ENCODE measurements around the gene ACBD6.

The ACBD6 gene

DNA sequence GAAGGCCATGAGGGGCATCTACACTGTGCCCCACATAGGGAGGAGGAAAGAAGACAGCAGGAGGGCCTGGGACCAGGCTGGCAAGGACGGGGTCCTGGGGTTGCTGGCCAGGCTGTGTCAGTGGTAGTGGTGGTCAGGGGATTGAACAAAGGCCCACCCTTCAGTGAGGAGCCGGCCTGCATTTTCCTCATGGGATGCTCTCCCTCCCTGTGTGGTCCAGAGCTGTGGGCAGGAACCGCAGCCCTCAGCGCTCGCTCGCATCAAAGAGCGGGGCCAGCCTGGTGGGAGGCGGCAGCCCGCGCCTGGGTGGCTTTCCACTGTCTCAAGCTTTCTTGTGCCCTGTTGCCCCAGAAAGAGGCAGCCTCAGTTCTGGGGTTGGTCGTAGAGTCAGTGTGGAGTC lies 247.5 kb downstream of the ACBD6 start:
- WGBS, 2 experiments (ENCODE audit: insufficient coverage in 2 of 2): 86 to 87% methylated on average over 11 of the region's 11 CpGs
- peaks cover 9% of the 10 kb centered on the region for H3K4me1 ChIP-seq (ENCODE audit: control insufficient read depth, insufficient read depth, low read length, poor library complexity, severe bottlenecking)
- H3K4me3 ChIP-seq (ENCODE audit: extremely low read depth, insufficient read depth, low read length, poor library complexity, severe bottlenecking): no peak overlapping the region
- no peaks in the 10 kb centered on the region for H3K9me3 ChIP-seq (ENCODE audit: control insufficient read depth, low read length)
- H3K27ac ChIP-seq (ENCODE audit: low read depth, low read length, severe bottlenecking): no peak overlapping the region
- H3K36me3 ChIP-seq (ENCODE audit: control insufficient read depth, insufficient read depth, low read length): no peaks in the 10 kb centered on the region

DNA sequence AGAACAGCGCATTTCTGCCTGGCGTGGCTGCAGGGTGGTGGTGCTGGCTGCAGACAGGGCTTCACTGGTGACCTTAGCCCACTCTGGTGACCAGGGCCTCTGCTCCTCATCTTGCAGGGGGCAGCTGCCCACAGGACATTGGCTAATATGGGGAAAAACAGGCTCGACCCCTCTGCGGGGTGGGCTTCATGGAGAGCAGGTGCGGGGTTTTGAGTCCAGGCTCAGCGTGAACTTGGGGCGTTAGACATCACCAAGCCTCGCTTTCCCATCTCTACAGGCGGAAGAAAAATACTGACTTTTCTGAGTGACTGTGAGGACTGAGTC lies 247.9 kb downstream of the ACBD6 start:
- Histone ChIP-seq H3K4me3 (ENCODE audit: extremely low read depth, insufficient read depth, low read length, poor library complexity, severe bottlenecking) (no peak overlapping the region), H3K36me3 (ENCODE audit: control insufficient read depth, insufficient read depth, low read length) (no peaks in the 10 kb centered on the region), H3K27ac (ENCODE audit: low read depth, low read length, severe bottlenecking) (no peak overlapping the region), H3K4me1 (ENCODE audit: control insufficient read depth, insufficient read depth, low read length, poor library complexity, severe bottlenecking) (peaks cover 11% of the 10 kb centered on the region), H3K9me3 (ENCODE audit: control insufficient read depth, low read length) (no peaks in the 10 kb centered on the region)
- WGBS, 2 experiments (ENCODE audit: insufficient coverage in 2 of 2): 89 to 94% methylated on average over 6 to 7 of the region's 9 CpGs

DNA sequence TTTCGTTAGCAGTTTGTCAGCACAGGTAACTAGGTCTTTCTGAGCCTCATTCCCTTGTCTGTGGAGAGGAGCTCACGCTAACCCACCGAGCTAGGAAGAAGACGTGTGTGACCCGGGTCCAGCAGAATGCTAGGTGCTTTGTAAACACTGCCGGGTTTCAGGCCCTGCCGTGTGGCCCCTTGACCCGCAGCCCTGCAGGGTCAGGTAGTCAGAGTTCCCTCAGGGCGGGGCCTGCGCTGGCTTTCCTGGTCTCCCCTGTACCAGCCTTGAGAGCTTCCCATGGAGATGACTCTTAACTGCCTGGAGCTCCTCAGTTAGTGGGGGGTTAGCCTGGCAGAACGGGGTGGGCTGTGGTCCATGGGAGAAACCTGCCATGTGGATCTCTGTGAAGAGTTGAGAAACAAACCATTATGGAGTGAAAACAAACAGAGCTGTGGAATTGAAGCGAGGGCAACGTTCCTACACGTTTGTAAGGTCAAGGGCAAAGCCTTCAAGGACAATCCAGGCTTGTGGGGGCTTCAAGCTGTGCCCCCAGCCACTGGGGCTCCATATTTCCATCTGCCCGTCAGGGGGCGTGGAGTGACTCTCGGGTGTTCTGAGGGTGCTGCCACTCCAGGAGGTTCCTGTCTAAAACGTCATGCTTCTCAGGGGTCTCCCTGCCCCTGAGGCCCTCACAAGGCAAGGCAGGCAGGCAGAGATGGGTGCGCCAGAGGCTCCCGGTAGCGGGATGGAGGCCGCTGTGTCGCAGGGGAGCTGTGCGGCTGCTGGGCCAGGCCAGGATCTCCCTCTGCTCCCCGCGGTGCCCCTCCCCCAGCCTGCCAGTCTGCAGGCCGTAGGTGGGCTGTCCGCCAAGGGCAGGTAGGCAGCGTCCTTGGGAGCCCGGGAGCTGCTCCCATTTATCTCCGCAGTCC lies 248.5 kb downstream of the ACBD6 start:
- H3K27ac ChIP-seq (ENCODE audit: low read depth, low read length, severe bottlenecking): no peak overlapping the region
- no peaks in the 10 kb centered on the region for H3K9me3 ChIP-seq (ENCODE audit: control insufficient read depth, low read length)
- peaks cover 11% of the 10 kb centered on the region for H3K4me1 ChIP-seq (ENCODE audit: control insufficient read depth, insufficient read depth, low read length, poor library complexity, severe bottlenecking)
- no peak overlapping the region for H3K4me3 ChIP-seq (ENCODE audit: extremely low read depth, insufficient read depth, low read length, poor library complexity, severe bottlenecking)
- 88% methylated on average over 28 to 31 of the region's 31 CpGs for WGBS, 2 experiments (ENCODE audit: insufficient coverage in 2 of 2)
- H3K36me3 ChIP-seq (ENCODE audit: control insufficient read depth, insufficient read depth, low read length): no peaks in the 10 kb centered on the region

DNA sequence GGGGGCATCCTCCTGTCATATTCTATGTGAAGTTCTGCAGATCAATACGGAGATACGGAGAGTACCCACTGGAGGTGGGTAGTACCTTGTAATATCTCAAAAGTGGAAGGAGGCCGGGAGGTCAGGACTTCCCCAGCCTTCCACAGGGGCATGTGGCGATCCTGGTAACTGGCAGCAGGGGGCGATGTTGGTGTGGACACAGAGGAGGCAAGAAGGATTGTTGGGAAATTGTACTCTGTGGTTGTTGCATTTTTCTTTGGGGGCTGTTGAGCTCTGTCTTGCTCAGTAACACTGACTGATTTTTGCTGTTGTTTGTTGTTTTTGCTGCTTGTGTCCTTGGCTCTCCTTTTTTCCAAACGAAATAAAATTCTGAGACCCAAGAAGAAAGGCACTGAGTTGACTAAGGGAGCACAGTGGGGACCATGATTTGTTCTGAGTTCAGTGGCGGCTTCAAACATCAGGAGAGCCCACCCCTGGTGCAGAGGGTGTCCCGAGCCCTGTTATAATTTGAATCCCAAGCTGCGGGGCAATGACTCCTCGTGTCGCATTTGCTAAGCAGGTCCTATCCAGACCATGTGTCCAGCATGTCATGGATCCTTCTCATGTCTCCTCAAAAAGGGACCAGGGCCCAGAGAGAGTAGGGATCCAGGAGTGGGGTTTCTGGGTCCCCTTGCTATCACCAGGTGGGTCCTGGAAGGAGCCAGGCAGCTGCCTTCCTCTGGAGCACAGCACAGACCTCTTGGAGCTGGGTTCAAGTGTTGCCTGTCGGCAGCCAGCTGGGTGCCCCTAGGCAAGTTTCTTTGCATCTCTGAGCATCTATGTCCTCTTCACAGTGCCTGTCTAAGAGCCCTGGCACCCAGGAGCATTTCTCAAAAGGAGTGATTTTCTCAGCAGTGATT lies 249.5 kb downstream of the ACBD6 start:
- Histone ChIP-seq H3K36me3 (ENCODE audit: control insufficient read depth, insufficient read depth, low read length) (no peaks in the 10 kb centered on the region), H3K9me3 (ENCODE audit: control insufficient read depth, low read length) (no peaks in the 10 kb centered on the region), H3K4me3 (ENCODE audit: extremely low read depth, insufficient read depth, low read length, poor library complexity, severe bottlenecking) (no peak overlapping the region), H3K27ac (ENCODE audit: low read depth, low read length, severe bottlenecking) (no peak overlapping the region), H3K4me1 (ENCODE audit: control insufficient read depth, insufficient read depth, low read length, poor library complexity, severe bottlenecking) (peaks cover 11% of the 10 kb centered on the region)
- whole genome bisulfite sequencing, 2 experiments (ENCODE audit: insufficient coverage in 2 of 2): 38 to 58% methylated on average over 7 to 10 of the region's 12 CpGs

DNA sequence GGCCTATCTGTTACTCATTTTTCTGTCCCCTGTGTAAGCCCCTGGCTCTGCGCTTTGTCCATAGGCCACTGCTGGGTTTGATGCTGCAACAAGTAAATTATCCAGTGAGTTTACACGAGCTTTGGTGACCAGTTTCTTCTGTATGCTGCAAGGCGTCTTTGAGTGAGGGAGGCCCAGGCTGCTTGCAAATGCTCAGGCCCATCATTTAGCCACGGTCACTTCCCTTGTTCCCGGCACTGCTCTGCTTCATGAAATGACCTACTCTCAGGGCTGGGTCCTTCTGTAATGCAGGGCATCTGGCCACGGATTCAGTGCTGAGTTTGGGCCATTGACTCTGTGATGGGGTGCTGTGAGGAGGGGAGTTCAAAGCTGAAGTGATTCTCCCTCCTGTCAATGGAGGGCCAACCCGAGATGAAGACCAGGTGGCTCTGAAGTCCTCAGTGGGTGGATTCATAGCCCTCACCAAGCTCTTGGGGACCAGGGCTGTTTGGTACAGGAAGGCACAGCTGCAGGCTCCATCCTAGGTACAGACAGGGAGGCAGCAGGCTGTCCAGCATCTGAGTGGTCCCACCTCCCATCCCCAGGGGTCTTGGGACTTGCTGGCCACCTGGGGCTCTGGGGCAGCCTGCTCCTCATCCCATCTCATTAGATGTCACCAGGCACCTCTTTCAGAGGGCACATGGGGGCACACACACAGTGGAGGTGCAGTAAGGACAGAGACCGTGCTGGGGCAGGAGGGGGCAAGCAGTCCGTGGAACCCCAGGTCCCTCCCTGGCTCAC lies 250.7 kb downstream of the ACBD6 start:
- Histone ChIP-seq H3K4me1 (ENCODE audit: control insufficient read depth, insufficient read depth, low read length, poor library complexity, severe bottlenecking) (peaks cover 11% of the 10 kb centered on the region), H3K36me3 (ENCODE audit: control insufficient read depth, insufficient read depth, low read length) (no peaks in the 10 kb centered on the region), H3K27ac (ENCODE audit: low read depth, low read length, severe bottlenecking) (no peak overlapping the region), H3K9me3 (ENCODE audit: control insufficient read depth, low read length) (no peaks in the 10 kb centered on the region), H3K4me3 (ENCODE audit: extremely low read depth, insufficient read depth, low read length, poor library complexity, severe bottlenecking) (no peak overlapping the region)
- 82 to 86% methylated on average over 4 to 9 of the region's 9 CpGs for WGBS, 2 experiments (ENCODE audit: insufficient coverage in 2 of 2)

DNA sequence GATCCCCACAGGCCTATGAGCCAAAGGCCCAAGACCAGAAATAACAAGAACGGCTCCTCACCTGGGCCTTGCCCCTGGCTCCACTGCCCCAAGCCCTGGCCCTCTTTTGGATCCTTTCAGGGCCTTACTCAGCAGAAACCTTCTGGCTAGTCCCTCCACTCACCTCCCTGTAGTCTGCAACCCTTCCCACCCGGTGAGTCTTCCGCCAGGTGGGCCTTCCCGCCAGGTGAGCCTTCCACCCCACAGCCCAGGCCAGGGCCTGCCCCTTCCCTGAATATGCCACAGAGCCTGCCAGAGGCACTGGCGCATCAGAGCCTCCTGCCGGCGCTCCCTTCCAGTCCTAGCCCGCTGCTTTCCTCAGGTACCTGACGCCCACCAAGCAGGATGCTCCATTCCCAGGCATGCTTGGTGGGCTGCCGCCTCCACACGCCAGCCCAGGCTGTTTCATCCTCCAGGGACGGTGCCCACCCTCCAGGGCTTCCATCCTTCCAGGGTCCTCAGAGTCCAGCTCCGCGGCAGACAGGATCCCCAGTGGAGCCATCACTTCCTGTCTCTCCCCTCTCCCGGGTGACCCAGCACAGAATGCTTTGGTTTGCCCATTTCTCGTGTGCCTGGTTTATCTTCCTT lies 251.4 kb downstream of the ACBD6 start:
- H3K27ac ChIP-seq (ENCODE audit: low read depth, low read length, severe bottlenecking): no peak overlapping the region
- H3K4me1 ChIP-seq (ENCODE audit: control insufficient read depth, insufficient read depth, low read length, poor library complexity, severe bottlenecking): peaks cover 11% of the 10 kb centered on the region
- no peaks in the 10 kb centered on the region for H3K36me3 ChIP-seq (ENCODE audit: control insufficient read depth, insufficient read depth, low read length)
- WGBS, 2 experiments (ENCODE audit: insufficient coverage in 2 of 2): 79 to 86% methylated on average over 15 to 16 of the region's 16 CpGs
- H3K9me3 ChIP-seq (ENCODE audit: control insufficient read depth, low read length): no peaks in the 10 kb centered on the region
- no peak overlapping the region for H3K4me3 ChIP-seq (ENCODE audit: extremely low read depth, insufficient read depth, low read length, poor library complexity, severe bottlenecking)

DNA sequence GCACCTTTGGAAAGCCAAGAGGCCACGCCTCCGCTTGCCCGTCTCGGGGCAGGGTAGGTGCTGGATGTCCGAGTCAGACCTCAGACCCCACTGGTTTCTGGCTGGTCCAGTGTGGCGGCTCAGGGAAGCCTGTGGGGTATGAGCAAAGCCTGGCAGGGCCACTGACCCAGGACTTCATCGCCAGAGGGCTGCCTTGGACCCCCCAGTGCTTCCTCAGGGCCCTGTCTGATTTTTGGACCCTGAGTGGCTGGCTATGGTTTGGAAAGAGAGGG lies 251.9 kb downstream of the ACBD6 start:
- Histone ChIP-seq H3K4me1 (ENCODE audit: control insufficient read depth, insufficient read depth, low read length, poor library complexity, severe bottlenecking) (peaks cover 11% of the 10 kb centered on the region), H3K36me3 (ENCODE audit: control insufficient read depth, insufficient read depth, low read length) (no peaks in the 10 kb centered on the region), H3K4me3 (ENCODE audit: extremely low read depth, insufficient read depth, low read length, poor library complexity, severe bottlenecking) (no peak overlapping the region), H3K9me3 (ENCODE audit: control insufficient read depth, low read length) (no peaks in the 10 kb centered on the region), H3K27ac (ENCODE audit: low read depth, low read length, severe bottlenecking) (no peak overlapping the region)
- 87 to 95% methylated on average over 7 of the region's 7 CpGs for WGBS, 2 experiments (ENCODE audit: insufficient coverage in 2 of 2)

DNA sequence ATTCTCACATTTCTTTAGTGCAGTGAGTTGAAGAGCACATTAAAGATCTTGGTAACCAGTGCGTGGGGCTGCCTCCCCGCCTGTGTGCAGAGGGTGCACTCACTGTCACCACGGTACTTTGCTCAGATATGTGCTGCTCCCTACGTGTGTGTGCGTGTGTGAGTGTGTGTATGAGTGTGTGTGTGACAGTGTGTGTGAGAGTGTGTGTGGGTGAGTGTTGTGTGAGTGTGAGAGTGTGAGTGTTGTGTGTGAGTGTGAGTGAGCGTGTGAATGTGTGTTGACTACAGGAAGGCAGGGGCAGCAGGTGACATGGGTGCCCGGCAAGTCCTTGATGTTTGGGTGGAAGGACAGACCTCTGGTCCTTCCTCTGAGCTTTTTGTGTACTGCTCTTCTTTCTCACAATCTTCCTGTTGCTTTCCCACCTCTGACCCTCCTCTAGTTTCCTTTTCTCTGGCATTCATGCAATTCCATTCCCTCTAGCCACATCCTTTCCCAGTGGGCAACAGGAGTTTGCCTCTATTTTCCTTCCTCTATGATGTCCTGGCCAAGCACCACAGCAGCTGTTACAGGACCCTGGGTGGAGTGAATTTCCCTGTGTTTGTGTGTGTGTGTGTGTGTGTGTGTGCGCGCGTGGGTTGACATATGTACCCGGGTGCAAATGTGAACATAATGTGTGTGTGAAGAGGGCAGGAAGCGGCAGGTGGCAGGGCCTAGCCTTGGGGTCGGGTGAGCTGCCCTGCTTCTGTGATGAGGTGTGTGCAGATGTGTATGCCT lies 252.5 kb downstream of the ACBD6 start:
- H3K36me3 ChIP-seq (ENCODE audit: control insufficient read depth, insufficient read depth, low read length): no peaks in the 10 kb centered on the region
- H3K27ac ChIP-seq (ENCODE audit: low read depth, low read length, severe bottlenecking): no peak overlapping the region
- WGBS, 2 experiments (ENCODE audit: insufficient coverage in 2 of 2): 76 to 90% methylated on average over 8 to 10 of the region's 13 CpGs
- no peak overlapping the region for H3K4me3 ChIP-seq (ENCODE audit: extremely low read depth, insufficient read depth, low read length, poor library complexity, severe bottlenecking)
- H3K9me3 ChIP-seq (ENCODE audit: control insufficient read depth, low read length): no peaks in the 10 kb centered on the region
- peaks cover 11% of the 10 kb centered on the region for H3K4me1 ChIP-seq (ENCODE audit: control insufficient read depth, insufficient read depth, low read length, poor library complexity, severe bottlenecking)

DNA sequence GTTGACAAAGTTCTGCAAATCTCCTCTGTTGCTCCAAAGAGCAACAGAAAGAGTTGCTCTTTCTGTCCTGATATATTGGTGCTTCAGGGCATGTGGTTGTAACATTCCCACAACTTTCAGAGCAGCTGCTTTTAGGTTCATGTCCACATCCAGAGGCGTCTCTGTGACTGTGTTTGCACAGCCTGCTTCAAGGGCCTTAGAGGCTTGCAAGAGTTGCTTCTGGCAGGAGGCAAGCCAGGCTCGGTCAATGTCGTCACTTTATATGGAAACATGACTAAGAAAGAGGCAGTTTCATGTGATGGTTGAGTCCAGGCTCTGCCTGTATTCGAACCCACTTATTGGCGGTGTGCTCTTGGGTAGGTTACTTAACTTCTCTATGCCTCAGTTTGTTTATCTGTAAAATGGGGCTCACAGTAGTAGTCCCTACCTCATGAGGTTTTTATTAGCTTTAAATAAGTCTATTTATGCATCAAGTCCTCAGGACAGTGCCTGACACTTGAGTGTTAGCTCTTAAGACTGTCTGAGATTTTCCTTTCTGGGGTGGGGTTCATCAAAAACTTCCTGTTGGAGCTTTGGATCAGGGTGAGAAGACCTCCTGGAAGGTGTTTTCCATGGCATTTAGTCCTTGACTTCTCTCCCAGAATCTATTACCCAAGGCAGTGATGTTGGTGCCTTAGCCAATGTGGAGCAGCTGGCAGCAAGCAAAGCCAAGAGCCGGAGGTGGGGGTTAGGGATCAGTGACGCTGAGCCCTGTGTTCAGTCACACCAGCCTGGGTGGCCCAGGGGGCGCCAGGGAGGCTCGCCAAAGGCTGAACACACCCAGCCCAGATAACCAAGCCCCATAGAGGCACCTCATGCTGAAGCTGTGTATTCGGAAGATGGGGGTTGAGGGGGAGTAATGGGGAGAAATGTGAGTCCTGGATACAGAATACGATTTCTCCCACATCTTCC lies 253.4 kb downstream of the ACBD6 start:
- WGBS, 2 experiments (ENCODE audit: insufficient coverage in 2 of 2): 84 to 87% methylated on average over 6 to 8 of the region's 11 CpGs
- H3K4me3 ChIP-seq (ENCODE audit: extremely low read depth, insufficient read depth, low read length, poor library complexity, severe bottlenecking): no peak overlapping the region
- peaks cover 11% of the 10 kb centered on the region for H3K4me1 ChIP-seq (ENCODE audit: control insufficient read depth, insufficient read depth, low read length, poor library complexity, severe bottlenecking)
- no peak overlapping the region for H3K27ac ChIP-seq (ENCODE audit: low read depth, low read length, severe bottlenecking)
- no peaks in the 10 kb centered on the region for H3K36me3 ChIP-seq (ENCODE audit: control insufficient read depth, insufficient read depth, low read length)
- no peaks in the 10 kb centered on the region for H3K9me3 ChIP-seq (ENCODE audit: control insufficient read depth, low read length)

Measured in mesodermal cell (in vitro differentiated cells).